ENCODE measurements around the gene EPS15. TPM values are rescaled to one million over a fixed set of nuclear protein-coding genes. Genes with fewer than 3 reads are reported as not detected.

EPS15 gene
- total and polyA plus RNA-seq, 2 donors (not counting 1 experiment from before 2014, with no cell fraction given): 40.3 to 151 TPM

DNA sequence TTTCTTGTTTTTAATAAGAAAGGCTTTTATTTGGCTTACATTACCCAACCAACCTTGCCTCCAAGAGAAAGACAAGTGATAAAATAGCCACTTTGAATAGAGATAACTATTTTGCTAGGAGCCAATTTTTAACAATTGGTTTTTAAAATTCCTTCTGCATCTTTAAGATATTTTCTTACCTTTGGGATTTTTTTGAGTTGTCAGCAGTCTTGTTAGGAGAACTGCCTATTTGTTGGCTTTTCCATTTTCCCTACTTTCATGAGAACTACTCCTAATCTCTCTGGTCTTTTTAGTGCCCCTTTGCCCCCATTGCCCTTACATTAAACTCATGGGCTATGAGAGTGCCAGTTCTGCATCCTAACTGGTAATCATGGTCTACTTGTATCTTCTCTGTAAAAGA lies 38.1 kb upstream of the EPS15 start:
- no peak overlapping the region for H3K27ac Mint-ChIP-seq
- Histone ChIP-seq H3K79me2 (ENCODE audit: control insufficient read depth, insufficient read depth, low read length) (no peaks in the 10 kb centered on the region), H3K9me3 (ENCODE audit: control extremely low read depth in 1 of 3, control insufficient read depth in 2 of 3, insufficient read depth in 1 of 3, low read length in 2 of 3) (peaks cover 0 to 4% (median 0%) of the 10 kb centered on the region in 3 donors), H3K36me3 (replicated peaks in 1 of 2; ENCODE audit: control extremely low read depth in 1 of 2, control insufficient read depth in 1 of 2, extremely low read depth in 1 of 2, insufficient read depth in 2 of 2, low read length in 1 of 2) (no peaks in the 10 kb centered on the region), H3K4me1 (ENCODE audit: control insufficient read depth in 2 of 2, insufficient read depth in 2 of 2, low read length in 2 of 2) (peaks cover 0 to under 1% of the 10 kb centered on the region in 2 donors), H3K4me2 (replicated peaks; ENCODE audit: low read depth, low read length, poor library complexity, severe bottlenecking) (no peak overlapping the region), H3K9ac (ENCODE audit: low read length) (no peak overlapping the region), H3K27me3 (replicated peaks in 1 of 4; ENCODE audit: control extremely low read depth in 1 of 4, control insufficient read depth in 3 of 4, insufficient read depth in 4 of 4, low read length in 3 of 4) (no peaks in the 10 kb centered on the region), H3K27ac (ENCODE audit: low read length in 2 of 2) (no peak overlapping the region), H4K20me1 (ENCODE audit: control insufficient read depth, insufficient read depth, low read length, poor library complexity, severe bottlenecking) (no peaks in the 10 kb centered on the region), H3K4me3 (ENCODE audit: control extremely low read depth in 1 of 5, extremely low read depth in 1 of 5, insufficient read depth in 1 of 5, low read depth in 2 of 5, low read length in 4 of 5) (no peak overlapping the region), H2AFZ (ENCODE audit: insufficient read depth, low read depth, low read length, poor library complexity, severe bottlenecking) (no peak overlapping the region)
- H3K9me3 Mint-ChIP-seq (ENCODE audit: insufficient read depth): no peaks in the 10 kb centered on the region
- intact Hi-C loops (cut with micrococcal nuclease): no loop called here
- TF ChIP-seq, protein P1, sequence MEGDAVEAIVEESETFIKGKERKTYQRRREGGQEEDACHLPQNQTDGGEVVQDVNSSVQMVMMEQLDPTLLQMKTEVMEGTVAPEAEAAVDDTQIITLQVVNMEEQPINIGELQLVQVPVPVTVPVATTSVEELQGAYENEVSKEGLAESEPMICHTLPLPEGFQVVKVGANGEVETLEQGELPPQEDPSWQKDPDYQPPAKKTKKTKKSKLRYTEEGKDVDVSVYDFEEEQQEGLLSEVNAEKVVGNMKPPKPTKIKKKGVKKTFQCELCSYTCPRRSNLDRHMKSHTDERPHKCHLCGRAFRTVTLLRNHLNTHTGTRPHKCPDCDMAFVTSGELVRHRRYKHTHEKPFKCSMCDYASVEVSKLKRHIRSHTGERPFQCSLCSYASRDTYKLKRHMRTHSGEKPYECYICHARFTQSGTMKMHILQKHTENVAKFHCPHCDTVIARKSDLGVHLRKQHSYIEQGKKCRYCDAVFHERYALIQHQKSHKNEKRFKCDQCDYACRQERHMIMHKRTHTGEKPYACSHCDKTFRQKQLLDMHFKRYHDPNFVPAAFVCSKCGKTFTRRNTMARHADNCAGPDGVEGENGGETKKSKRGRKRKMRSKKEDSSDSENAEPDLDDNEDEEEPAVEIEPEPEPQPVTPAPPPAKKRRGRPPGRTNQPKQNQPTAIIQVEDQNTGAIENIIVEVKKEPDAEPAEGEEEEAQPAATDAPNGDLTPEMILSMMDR (IDR thresholded peaks at IDR 0.05): no peak
- no peak for TF ChIP-seq EZH2 (IDR thresholded peaks at IDR 0.05; ENCODE audit: borderline replicate concordance, insufficient read depth, low read depth, low read length, poor library complexity, severe bottlenecking)
- H3K4me1 Mint-ChIP-seq: no peaks in the 10 kb centered on the region
- no peaks in the 10 kb centered on the region for H3K27me3 Mint-ChIP-seq
- no peak overlapping the region for H3K4me3 Mint-ChIP-seq
- no peak for ATAC-seq (ENCODE audit: low read depth)
- CTCF ChIA-PET: no interaction called here
- DNase-seq: no peak
- POLR2A ChIA-PET: no interaction called here

DNA sequence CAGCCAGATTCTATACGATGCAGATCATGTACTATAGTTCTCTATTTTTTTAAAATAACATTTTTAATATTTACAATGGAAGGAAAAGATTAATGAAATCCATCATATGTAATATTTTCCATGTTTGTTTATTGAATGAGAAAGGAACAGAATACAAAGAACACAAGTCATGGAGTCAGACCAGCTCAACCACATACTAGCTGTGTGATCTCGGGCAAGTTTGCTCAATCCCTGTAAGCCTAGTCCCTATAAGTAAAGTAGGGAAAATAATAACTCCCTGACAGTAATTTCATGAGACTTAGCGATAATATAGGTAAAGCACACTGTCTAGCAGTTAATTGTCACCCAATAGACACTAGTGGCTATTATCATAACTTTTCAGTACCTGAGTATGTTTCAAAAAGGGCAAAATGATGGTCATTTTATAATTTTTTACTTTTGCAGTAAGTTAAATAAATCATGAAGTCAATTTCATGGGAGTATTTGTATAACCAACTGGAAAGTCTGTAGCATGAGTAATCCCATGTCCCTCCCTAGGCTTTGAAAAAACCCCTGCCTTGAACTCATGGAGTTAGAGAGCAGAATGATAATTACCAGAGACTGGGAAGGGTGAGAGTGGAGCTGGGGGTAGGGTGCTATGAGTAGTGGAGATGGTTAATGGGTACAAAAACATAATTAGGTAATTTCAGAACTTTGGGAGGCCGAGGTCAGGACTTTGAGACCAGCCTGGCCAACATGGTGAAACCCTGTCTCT lies 37.0 kb upstream of the EPS15 start:
- H3K27me3 ChIP-seq (replicated peaks in 1 of 4; ENCODE audit: control extremely low read depth in 1 of 4, control insufficient read depth in 3 of 4, insufficient read depth in 4 of 4, low read length in 3 of 4): no peaks in the 10 kb centered on the region
- H3K9me3 ChIP-seq (ENCODE audit: control extremely low read depth in 1 of 3, control insufficient read depth in 2 of 3, insufficient read depth in 1 of 3, low read length in 2 of 3): peaks cover 0 to 4% (median 0%) of the 10 kb centered on the region in 3 donors
- Mint-ChIP-seq H3K4me1 (peaks cover 9% of the 10 kb centered on the region), H3K9me3 (ENCODE audit: insufficient read depth) (no peaks in the 10 kb centered on the region), H3K27ac (no peak overlapping the region), H3K27me3 (no peaks in the 10 kb centered on the region), H3K4me3 (no peak overlapping the region)
- ChIA-PET CTCF (no interaction called here), POLR2A (no interaction called here)
- H3K4me1 ChIP-seq (ENCODE audit: control insufficient read depth in 2 of 2, insufficient read depth in 2 of 2, low read length in 2 of 2): peaks cover 7% of the 10 kb centered on the region in 2 donors
- H4K20me1 ChIP-seq (ENCODE audit: control insufficient read depth, insufficient read depth, low read length, poor library complexity, severe bottlenecking): no peaks in the 10 kb centered on the region
- 100% methylated on average over 1 of the region's 4 CpGs for WGBS (ENCODE audit: insufficient coverage)
- intact Hi-C loops (cut with micrococcal nuclease): no loop called here
- no peaks in the 10 kb centered on the region for H3K36me3 ChIP-seq (replicated peaks in 1 of 2; ENCODE audit: control extremely low read depth in 1 of 2, control insufficient read depth in 1 of 2, extremely low read depth in 1 of 2, insufficient read depth in 2 of 2, low read length in 1 of 2)
- H3K79me2 ChIP-seq (ENCODE audit: control insufficient read depth, insufficient read depth, low read length): no peaks in the 10 kb centered on the region
- no peak overlapping the region for H2AFZ ChIP-seq (ENCODE audit: insufficient read depth, low read depth, low read length, poor library complexity, severe bottlenecking)
- H3K9ac ChIP-seq (ENCODE audit: low read length): no peak overlapping the region
- no peak overlapping the region for H3K4me2 ChIP-seq (replicated peaks; ENCODE audit: low read depth, low read length, poor library complexity, severe bottlenecking)
- H3K27ac ChIP-seq (ENCODE audit: low read length in 2 of 2): no peak overlapping the region
- DNase-seq (no peak), ATAC-seq (ENCODE audit: low read depth) (no peak)
- no peak for TF ChIP-seq EZH2 (IDR thresholded peaks at IDR 0.05; ENCODE audit: borderline replicate concordance, insufficient read depth, low read depth, low read length, poor library complexity, severe bottlenecking)
- TF ChIP-seq, protein P1 (IDR thresholded peaks at IDR 0.05): no peak
- no peak overlapping the region for H3K4me3 ChIP-seq (ENCODE audit: control extremely low read depth in 1 of 5, extremely low read depth in 1 of 5, insufficient read depth in 1 of 5, low read depth in 2 of 5, low read length in 4 of 5)

All from B cell (primary cell).